ENCODE measurements around the gene MATCAP1.

The MATCAP1 gene

DNA sequence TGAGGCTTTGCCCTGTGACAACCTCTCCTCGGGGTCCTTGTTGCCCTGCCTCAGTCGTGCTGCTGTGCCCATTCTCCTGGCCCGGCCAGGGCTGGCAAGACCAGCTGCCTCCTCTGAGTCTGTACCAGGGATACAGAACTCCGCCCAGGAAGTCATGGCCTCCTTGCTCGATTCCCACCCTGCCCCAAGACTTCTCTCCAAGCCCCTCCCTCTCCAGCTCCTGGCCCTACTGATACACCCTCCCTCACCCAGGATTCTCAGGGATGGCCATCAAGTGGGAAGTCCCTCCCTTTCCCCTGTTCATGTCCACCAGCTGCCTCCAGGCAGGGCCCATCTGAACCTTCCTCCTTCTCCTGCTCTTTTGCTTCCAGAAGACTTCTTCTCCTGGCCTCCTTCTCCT, 31.9 kb upstream of the MATCAP1 start:
- Histone ChIP-seq H3K9ac (ENCODE audit: low read length) (no peak overlapping the region), H3K9me3 (ENCODE audit: control insufficient read depth, low read length) (no peaks in the 10 kb centered on the region), H3K27me3 (ENCODE audit: control insufficient read depth, insufficient read depth, low read length) (no peaks in the 10 kb centered on the region), H3K4me3 (ENCODE audit: low read length) (no peak overlapping the region), H3K4me1 (ENCODE audit: control insufficient read depth, insufficient read depth, low read length) (peaks cover 14% of the 10 kb centered on the region), H3K36me3 (ENCODE audit: control insufficient read depth, insufficient read depth, low read length) (no peaks in the 10 kb centered on the region)

DNA sequence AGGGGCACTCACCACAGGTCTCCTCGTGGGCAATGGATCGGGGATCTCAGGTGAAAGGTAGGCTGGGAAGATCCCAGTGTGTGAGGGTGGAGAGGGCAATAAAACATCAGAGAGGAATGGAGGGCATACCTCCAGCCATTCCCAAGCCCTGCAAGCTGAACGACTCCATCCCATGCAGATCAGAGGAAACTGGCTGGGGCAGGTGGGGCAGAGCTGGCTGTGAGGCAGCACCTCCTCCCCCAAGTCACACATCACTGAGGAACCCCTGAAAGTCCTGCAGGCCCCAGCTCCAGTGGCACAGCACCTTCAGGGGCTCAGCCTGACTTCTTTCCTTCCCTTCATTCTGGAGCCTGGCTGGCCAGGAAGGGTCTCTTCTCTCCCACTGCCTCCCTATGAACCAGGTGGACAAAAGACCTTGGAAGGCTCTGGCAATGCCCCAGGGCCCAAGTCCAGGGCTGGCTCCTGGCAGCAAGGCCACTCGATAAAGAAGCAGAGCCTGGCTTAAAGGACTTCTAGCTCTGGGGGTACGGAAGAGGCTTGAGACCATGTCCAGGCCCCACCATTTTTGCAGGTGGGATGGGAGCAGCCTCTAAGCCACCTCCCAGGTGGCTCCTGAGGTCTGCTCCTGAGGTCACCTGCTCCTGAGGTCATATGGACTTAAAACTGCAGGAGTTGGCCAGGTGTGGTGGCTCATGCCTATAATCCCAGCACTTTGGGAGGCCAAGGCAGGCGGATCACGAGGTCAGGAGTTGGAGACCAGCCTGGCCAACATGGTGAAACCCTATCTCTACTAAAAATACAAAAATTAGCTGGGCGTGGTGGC, 29.6 kb upstream of the MATCAP1 start:
- H3K9ac ChIP-seq (ENCODE audit: low read length), result no peak overlapping the region
- H3K4me3 ChIP-seq (ENCODE audit: low read length), result no peak overlapping the region
- peaks cover 14% of the 10 kb centered on the region for H3K4me1 ChIP-seq (ENCODE audit: control insufficient read depth, insufficient read depth, low read length)
- H3K27me3 ChIP-seq (ENCODE audit: control insufficient read depth, insufficient read depth, low read length), result no peaks in the 10 kb centered on the region
- no peaks in the 10 kb centered on the region for H3K36me3 ChIP-seq (ENCODE audit: control insufficient read depth, insufficient read depth, low read length)
- H3K9me3 ChIP-seq (ENCODE audit: control insufficient read depth, low read length), result no peaks in the 10 kb centered on the region

GRCh38 chr16:67212766-67213165, 29.0 kb upstream of the MATCAP1 start:
- Histone ChIP-seq H3K4me1 (ENCODE audit: control insufficient read depth, insufficient read depth, low read length) (peaks cover 14% of the 10 kb centered on the region), H3K9me3 (ENCODE audit: control insufficient read depth, low read length) (no peaks in the 10 kb centered on the region), H3K9ac (ENCODE audit: low read length) (no peak overlapping the region), H3K27me3 (ENCODE audit: control insufficient read depth, insufficient read depth, low read length) (no peaks in the 10 kb centered on the region), H3K36me3 (ENCODE audit: control insufficient read depth, insufficient read depth, low read length) (no peaks in the 10 kb centered on the region), H3K4me3 (ENCODE audit: low read length) (no peak overlapping the region)

- peaks cover 14% of the 10 kb centered on the region for H3K4me1 ChIP-seq (ENCODE audit: control insufficient read depth, insufficient read depth, low read length)
- H3K9ac ChIP-seq (ENCODE audit: low read length), result no peak overlapping the region
- H3K4me3 ChIP-seq (ENCODE audit: low read length), result no peak overlapping the region
- H3K9me3 ChIP-seq (ENCODE audit: control insufficient read depth, low read length), result no peaks in the 10 kb centered on the region
- no peaks in the 10 kb centered on the region for H3K27me3 ChIP-seq (ENCODE audit: control insufficient read depth, insufficient read depth, low read length)
- no peaks in the 10 kb centered on the region for H3K36me3 ChIP-seq (ENCODE audit: control insufficient read depth, insufficient read depth, low read length)
Measured at GRCh38 chr16:67211674-67212073, 27.9 kb upstream of the MATCAP1 start.

GRCh38 chr16:67210069-67210937, 26.5 kb upstream of the MATCAP1 start:
- H3K9ac ChIP-seq (ENCODE audit: low read length), result no peak overlapping the region

GRCh38 chr16:67209565-67209964, 25.8 kb upstream of the MATCAP1 start:
- Histone ChIP-seq H3K4me3 (ENCODE audit: low read length) (no peak overlapping the region), H3K36me3 (ENCODE audit: control insufficient read depth, insufficient read depth, low read length) (no peaks in the 10 kb centered on the region), H3K9me3 (ENCODE audit: control insufficient read depth, low read length) (no peaks in the 10 kb centered on the region), H3K9ac (ENCODE audit: low read length) (no peak overlapping the region), H3K27me3 (ENCODE audit: control insufficient read depth, insufficient read depth, low read length) (no peaks in the 10 kb centered on the region), H3K4me1 (ENCODE audit: control insufficient read depth, insufficient read depth, low read length) (peaks cover 14% of the 10 kb centered on the region)

More at GRCh38 chr16:67210069-67210937, 26.5 kb upstream of the MATCAP1 start:
- peaks cover 14% of the 10 kb centered on the region for H3K4me1 ChIP-seq (ENCODE audit: control insufficient read depth, insufficient read depth, low read length)
- no peaks in the 10 kb centered on the region for H3K9me3 ChIP-seq (ENCODE audit: control insufficient read depth, low read length)
- H3K4me3 ChIP-seq (ENCODE audit: low read length), result no peak overlapping the region
- H3K36me3 ChIP-seq (ENCODE audit: control insufficient read depth, insufficient read depth, low read length), result no peaks in the 10 kb centered on the region
- no peaks in the 10 kb centered on the region for H3K27me3 ChIP-seq (ENCODE audit: control insufficient read depth, insufficient read depth, low read length)

DNA sequence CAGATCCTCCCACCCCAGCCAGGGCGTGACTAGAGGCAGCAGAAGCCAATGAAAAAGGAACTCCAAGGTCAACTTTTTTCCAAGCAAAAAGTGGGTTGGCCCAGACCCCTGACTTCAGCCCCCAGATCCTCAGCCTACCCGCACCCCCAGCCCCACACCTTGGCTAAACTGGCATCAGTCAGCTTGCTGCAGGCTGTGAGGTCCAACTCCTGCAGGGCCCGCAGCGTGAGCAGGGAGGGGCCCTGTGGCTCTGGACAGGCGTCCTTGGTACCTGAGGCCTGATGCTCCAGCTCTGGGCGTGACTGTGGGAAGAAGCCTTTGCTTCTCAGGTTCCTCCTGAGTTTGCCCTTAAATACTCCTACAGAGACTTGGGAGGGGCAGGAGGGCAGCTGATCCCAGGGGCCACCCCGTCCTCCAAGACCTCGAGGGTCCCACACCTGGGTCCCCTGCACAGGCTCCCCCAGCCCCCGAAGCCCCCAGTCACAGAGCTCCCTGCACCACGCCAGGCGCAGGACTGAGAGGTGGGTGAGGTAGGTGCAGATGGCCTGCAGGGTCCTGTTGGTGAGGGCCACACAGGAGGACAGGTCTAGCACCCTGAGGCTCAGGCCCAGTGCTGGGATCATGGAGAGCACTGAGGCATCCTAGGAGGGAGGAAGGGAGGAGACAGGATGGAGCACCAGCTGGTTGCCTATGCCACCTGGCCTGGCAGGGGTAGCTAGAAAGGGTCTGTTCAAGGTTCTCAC, 24.6 kb upstream of the MATCAP1 start:
- no peaks in the 10 kb centered on the region for H3K27me3 ChIP-seq (ENCODE audit: control insufficient read depth, insufficient read depth, low read length)
- H3K9ac ChIP-seq (ENCODE audit: low read length), result no peak overlapping the region
- H3K4me3 ChIP-seq (ENCODE audit: low read length), result no peak overlapping the region
- no peaks in the 10 kb centered on the region for H3K36me3 ChIP-seq (ENCODE audit: control insufficient read depth, insufficient read depth, low read length)
- peaks cover 5% of the 10 kb centered on the region for H3K4me1 ChIP-seq (ENCODE audit: control insufficient read depth, insufficient read depth, low read length)
- H3K9me3 ChIP-seq (ENCODE audit: control insufficient read depth, low read length), result no peaks in the 10 kb centered on the region

DNA sequence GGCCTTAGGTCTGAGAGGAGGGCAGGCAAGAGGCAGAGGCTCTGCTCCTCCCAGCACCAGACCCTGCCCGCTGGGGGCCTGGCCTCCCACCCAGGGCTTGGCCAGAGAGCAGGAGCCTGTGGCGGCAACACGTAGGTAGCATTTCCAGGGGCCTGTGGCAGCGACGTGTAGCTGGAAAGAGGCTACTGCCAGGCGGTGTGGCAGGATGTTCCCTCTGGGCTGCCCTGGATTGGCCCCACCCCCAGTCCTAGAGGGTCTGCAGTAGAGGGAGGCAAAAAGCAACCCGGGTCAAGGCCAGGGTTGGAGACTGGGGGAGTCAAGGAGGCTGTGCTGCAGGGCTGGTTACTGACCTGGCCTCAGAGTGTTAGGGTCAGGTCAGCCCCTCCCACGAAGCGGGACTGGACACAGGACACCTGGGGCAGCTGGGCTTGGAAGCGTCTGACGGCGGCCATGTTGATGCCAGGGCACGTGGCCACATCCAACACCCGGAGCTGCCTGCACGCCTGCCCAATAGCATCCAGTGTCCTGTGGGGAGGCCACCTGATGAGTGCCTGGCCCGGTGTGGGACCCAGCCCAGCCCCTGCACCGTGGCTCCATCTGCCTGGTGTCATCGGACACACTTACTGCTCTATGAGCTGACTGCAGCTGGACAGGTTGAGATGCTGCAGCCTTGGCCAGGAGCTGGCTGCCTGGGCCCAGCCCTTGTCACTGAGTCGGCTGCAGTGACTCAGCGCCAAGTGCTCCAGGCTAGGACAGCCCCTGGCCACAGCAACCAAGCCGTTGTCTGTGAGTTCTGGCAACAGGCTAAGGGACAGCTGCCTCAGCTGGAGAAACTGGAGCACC, 23.7 kb upstream of the MATCAP1 start:
- H3K4me1 ChIP-seq (ENCODE audit: control insufficient read depth, insufficient read depth, low read length), result no peaks in the 10 kb centered on the region
- H3K36me3 ChIP-seq (ENCODE audit: control insufficient read depth, insufficient read depth, low read length), result no peaks in the 10 kb centered on the region
- no peak overlapping the region for H3K4me3 ChIP-seq (ENCODE audit: low read length)
- H3K27me3 ChIP-seq (ENCODE audit: control insufficient read depth, insufficient read depth, low read length), result no peaks in the 10 kb centered on the region
- H3K9ac ChIP-seq (ENCODE audit: low read length), result no peak overlapping the region
- no peaks in the 10 kb centered on the region for H3K9me3 ChIP-seq (ENCODE audit: control insufficient read depth, low read length)

GRCh38 chr16:67206838-67207248, 23.1 kb upstream of the MATCAP1 start:
- Histone ChIP-seq H3K4me3 (ENCODE audit: low read length) (no peak overlapping the region), H3K36me3 (ENCODE audit: control insufficient read depth, insufficient read depth, low read length) (no peaks in the 10 kb centered on the region), H3K9me3 (ENCODE audit: control insufficient read depth, low read length) (no peaks in the 10 kb centered on the region), H3K4me1 (ENCODE audit: control insufficient read depth, insufficient read depth, low read length) (no peaks in the 10 kb centered on the region), H3K9ac (ENCODE audit: low read length) (peak overlapping the region; percentile 12), H3K27me3 (ENCODE audit: control insufficient read depth, insufficient read depth, low read length) (no peaks in the 10 kb centered on the region)

DNA sequence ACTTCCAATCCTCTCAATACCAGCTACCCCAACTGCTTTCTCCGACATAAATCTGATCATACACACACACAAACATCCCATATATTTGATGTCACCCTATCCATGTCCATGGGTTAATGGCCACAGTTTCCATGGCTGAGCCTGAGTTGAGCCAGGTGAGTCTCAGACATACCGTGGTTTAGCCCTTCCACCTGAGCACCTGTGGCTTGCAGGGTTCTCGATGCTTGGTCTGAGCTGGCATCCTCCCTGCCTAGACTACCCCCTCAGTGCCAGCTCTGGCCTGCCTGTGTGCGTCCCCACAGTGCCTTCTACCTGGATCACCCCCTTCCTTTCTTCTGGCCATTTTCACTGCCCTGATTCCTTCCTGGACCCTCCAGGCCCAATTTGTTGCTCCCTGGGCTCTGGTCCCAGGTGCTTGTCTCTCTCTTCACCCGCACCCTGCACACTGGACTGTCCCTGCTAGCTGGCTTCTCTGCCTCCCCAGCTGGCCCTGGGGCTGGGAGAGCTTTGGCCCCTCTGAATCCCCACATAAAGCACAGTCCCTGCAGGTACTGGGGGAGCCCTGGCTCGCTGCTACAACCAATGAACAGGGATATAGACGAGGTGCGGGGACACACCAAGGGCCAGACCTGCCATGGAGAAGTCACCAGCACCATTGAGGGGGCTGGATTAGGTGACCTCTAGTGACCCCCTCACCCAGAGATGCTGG, 22.5 kb upstream of the MATCAP1 start:
- Histone ChIP-seq H3K9ac (ENCODE audit: low read length) (peak overlapping the region; percentile 12), H3K9me3 (ENCODE audit: control insufficient read depth, low read length) (no peaks in the 10 kb centered on the region), H3K36me3 (ENCODE audit: control insufficient read depth, insufficient read depth, low read length) (no peaks in the 10 kb centered on the region), H3K4me1 (ENCODE audit: control insufficient read depth, insufficient read depth, low read length) (no peaks in the 10 kb centered on the region), H3K4me3 (ENCODE audit: low read length) (no peak overlapping the region), H3K27me3 (ENCODE audit: control insufficient read depth, insufficient read depth, low read length) (no peaks in the 10 kb centered on the region)

- H3K4me3 ChIP-seq (ENCODE audit: low read length), result no peak overlapping the region
- H3K4me1 ChIP-seq (ENCODE audit: control insufficient read depth, insufficient read depth, low read length), result peaks cover 8% of the 10 kb centered on the region
- no peaks in the 10 kb centered on the region for H3K27me3 ChIP-seq (ENCODE audit: control insufficient read depth, insufficient read depth, low read length)
- no peaks in the 10 kb centered on the region for H3K9me3 ChIP-seq (ENCODE audit: control insufficient read depth, low read length)
- peaks cover 3% of the 10 kb centered on the region for H3K36me3 ChIP-seq (ENCODE audit: control insufficient read depth, insufficient read depth, low read length)
- no peak overlapping the region for H3K9ac ChIP-seq (ENCODE audit: low read length)
Measured at GRCh38 chr16:67204076-67204475, 20.3 kb upstream of the MATCAP1 start.

Measured in mucosa of stomach (tissue), 1 donor.